PC-9 (cell line): Measurements from ENCODE around the gene RFX2. TPM values are rescaled to one million over a fixed set of nuclear protein-coding genes. Genes with fewer than 3 reads are reported as not detected.

Experiments used
- BruUV-seq: library from RNA; stranded (reverse); fragments of 400-500 nt; replicated peaks from 2 replicates; lab custom pipeline; 2021; lab: Mats Ljungman, UMichigan
- CTCF ChIA-PET: fragments of 300-600 bp; sonication (Branson Sonifier 250); formaldehyde crosslinking; loops from one replicate; lab custom pipeline; 2022; ENCODE audit warnings: antibody characterized with exemption; lab: Charles Lee
- POLR2A ChIA-PET: fragments of 300-600 bp; sonication (Branson Sonifier 250); formaldehyde crosslinking; loops from one replicate; lab custom pipeline; 2022; ENCODE audit warnings: antibody characterized with exemption; ENCODE audit not compliant: unreplicated experiment; lab: Charles Lee
- DNase-seq, 2 experiments: peaks; one replicate each; pipeline versions ENCODE4 v3.0.0 to v3.0.0-alpha.2; 2015 to 2022; ENCODE audit warnings: mixed read lengths in 1 of 2
- H2AFZ ChIP-seq: fragments of 200-600 bp; sonication (generic); 2 replicates; pipeline ENCODE4 v1.8.1; 2017; ENCODE audit warnings: antibody characterized with exemption
- H3F3A ChIP-seq: fragments of 200-600 bp; sonication (generic); 2 replicates; pipeline ENCODE4 v1.8.1; 2017; ENCODE audit warnings: antibody characterized with exemption, mild to moderate bottlenecking, low read depth; ENCODE audit not compliant: insufficient read depth
- H3K27ac ChIP-seq: fragments of 200-600 bp; sonication (generic); 2 replicates; pipeline ENCODE4 v1.6.1; 2016; ENCODE audit warnings: mixed run types
- H3K27me3 ChIP-seq: fragments of 200-600 bp; sonication (generic); 2 replicates; pipeline ENCODE4 v1.6.1; 2016; ENCODE audit warnings: low read depth, mixed run types; ENCODE audit not compliant: insufficient read depth
- H3K36me3 ChIP-seq: fragments of 200-600 bp; sonication (generic); 2 replicates; pipeline ENCODE4 v1.6.1; 2016; ENCODE audit warnings: low read depth, mixed run types
- H3K4me1 ChIP-seq: fragments of 200-600 bp; sonication (generic); replicated peaks from 2 replicates; pipeline ENCODE4 v1.6.1; 2016; ENCODE audit warnings: mixed run types; ENCODE audit not compliant: insufficient read depth
- H3K4me2 ChIP-seq: fragments of 200-600 bp; sonication (generic); 2 replicates; pipeline ENCODE4 v1.6.1; 2017; ENCODE audit warnings: mixed run types
- H3K4me3 ChIP-seq: fragments of 200-600 bp; sonication (generic); 2 replicates; pipeline ENCODE4 v1.6.1; 2016; ENCODE audit warnings: mixed run types
- H3K79me2 ChIP-seq: fragments of 200-600 bp; sonication (generic); 2 replicates; pipeline ENCODE4 v1.6.1; 2017; ENCODE audit warnings: low read depth, mixed run types
- H3K9me2 ChIP-seq: fragments of 200-600 bp; sonication (generic); 2 replicates; pipeline ENCODE4 v1.8.1; 2017; ENCODE audit warnings: mild to moderate bottlenecking; ENCODE audit not compliant: insufficient read depth
- H3K9me3 ChIP-seq: fragments of 200-600 bp; sonication (generic); 2 replicates; pipeline ENCODE4 v1.8.1; 2016; ENCODE audit warnings: low read depth; ENCODE audit not compliant: insufficient read depth
- H4K20me1 ChIP-seq: fragments of 200-600 bp; sonication (generic); 2 replicates; pipeline ENCODE4 v1.8.1; 2017; ENCODE audit not compliant: insufficient read depth
- CTCF ChIP-seq: fragments of 200-600 bp; sonication (generic); conservative IDR thresholded peaks from 2 replicates; pipeline ENCODE4 v1.6.1; 2017; ENCODE audit warnings: mixed run types, antibody characterized with exemption, mild to moderate bottlenecking, moderate library complexity
- EZH2 ChIP-seq: fragments of 200-600 bp; sonication (generic); IDR thresholded peaks from 2 replicates; pipeline ENCODE4 v1.8.0; 2017; ENCODE audit warnings: antibody characterized with exemption, low read depth
- intact Hi-C: fragments of 100-400 bp; cut with micrococcal nuclease; formaldehyde crosslinking; loops from one replicate; pipeline ENCODE4 v1.10.0; 2022; ENCODE audit not compliant: unreplicated experiment
- total RNA-seq: library from RNA; stranded (reverse); gene quantifications from 2 replicates; pipeline ENCODE4 v1.2.3, GENCODE V29; 2021

RFX2 gene
- total RNA-seq, 1 experiment from 2014 or later: 11.6 TPM

GRCh38 chr19:6090634-6091033 is 19.7 kb downstream of the RFX2 start:
- Histone ChIP-seq H3K9me3 (no peaks in the 10 kb centered on the region), H3K4me1 (peaks cover 55% of the 10 kb centered on the region), H3K36me3 (no peaks in the 10 kb centered on the region), H4K20me1 (no peaks in the 10 kb centered on the region), H3K79me2 (no peaks in the 10 kb centered on the region), H3K4me3 (no peak overlapping the region), H3K27ac (no peak overlapping the region), H3K9me2 (no peaks in the 10 kb centered on the region), H3K4me2 (no peak overlapping the region), H3F3A (peaks cover 27% of the 10 kb centered on the region), H3K27me3 (no peaks in the 10 kb centered on the region), H2AFZ (no peak overlapping the region)
- TF ChIP-seq EZH2 (no peak), CTCF (no peak)
- ChIA-PET POLR2A (no interaction called here), CTCF (no interaction called here)
- no peak for DNase-seq
- BruUV-seq: no TSS peak
- intact Hi-C loops: no loop called here

GRCh38 chr19:6088602-6089049 is 21.7 kb downstream of the RFX2 start:
- no peaks in the 10 kb centered on the region for H3K9me2 ChIP-seq
- 0 out of 2 replicates have a peak overlapping the region, but pooled peaks have one; percentile 50 for H2AFZ ChIP-seq
- peak overlapping the region; percentile 40; the same call in 1 of the 2 replicates for H3K4me3 ChIP-seq
- peak overlapping the region; percentile 68 for H3K4me2 ChIP-seq
- no peak for TF ChIP-seq EZH2
- TF ChIP-seq CTCF: no peak
- H3K27ac ChIP-seq: peak overlapping the region; percentile 96
- H3K4me1 ChIP-seq: peaks cover 60% of the 10 kb centered on the region
- ChIA-PET CTCF (no interaction called here), POLR2A (no interaction called here)
- H3K27me3 ChIP-seq: no peaks in the 10 kb centered on the region
- intact Hi-C loops: loop anchor here (1.0 kb wide), 2 partner anchors 22 to 31 kb away; partner anchors contain the start of gene RFX2
- peaks cover 27% of the 10 kb centered on the region for H3F3A ChIP-seq
- BruUV-seq: no TSS peak
- H3K79me2 ChIP-seq: no peaks in the 10 kb centered on the region
- DNase-seq: peak in 1 of 2 experiments; percentile 47
- no peaks in the 10 kb centered on the region for H4K20me1 ChIP-seq
- H3K36me3 ChIP-seq: no peaks in the 10 kb centered on the region
- H3K9me3 ChIP-seq: no peaks in the 10 kb centered on the region

GRCh38 chr19:6087074-6087571 is 23.2 kb downstream of the RFX2 start:
- CTCF ChIA-PET: no interaction called here
- no peaks in the 10 kb centered on the region for H3K27me3 ChIP-seq
- H3F3A ChIP-seq: peaks cover 27% of the 10 kb centered on the region
- peaks cover 55% of the 10 kb centered on the region for H3K4me1 ChIP-seq
- no peaks in the 10 kb centered on the region for H3K9me3 ChIP-seq
- intact Hi-C loops: loop anchor here (1.0 kb wide), 1 partner anchor 26 kb away; no protein-coding TSS in a partner anchor
- H2AFZ ChIP-seq: no peak overlapping the region
- no peaks in the 10 kb centered on the region for H3K9me2 ChIP-seq
- H3K36me3 ChIP-seq: no peaks in the 10 kb centered on the region
- peak overlapping the region; percentile 72 for H3K4me2 ChIP-seq
- H4K20me1 ChIP-seq: no peaks in the 10 kb centered on the region
- TSS peak; percentile 71 for BruUV-seq
- DNase-seq: no peak
- H3K79me2 ChIP-seq: no peaks in the 10 kb centered on the region
- peak overlapping the region; percentile 37; the same call in 1 of the 2 replicates for H3K4me3 ChIP-seq
- POLR2A ChIA-PET: interaction anchor here (0.5 to 1.1 kb wide), 5 partner anchors 9 to 106 kb away, joined by 5 to 26 read pairs (median 8); no protein-coding TSS in a partner anchor
- H3K27ac ChIP-seq: peak overlapping the region; percentile 96
- TF ChIP-seq EZH2 (no peak), CTCF (no peak)
